GM20000 (cell line): Measurements from ENCODE around the gene ANO10.

Experiments
- DNase-seq: peaks from one replicate; pipeline ENCODE4 v3.0.0; 2012; ENCODE audit warnings: low spot score
- TF ChIP-seq, protein P1 (sequence below): IDR thresholded peaks from 2 replicates; pipeline ENCODE4 v1.5.1; 2012; ENCODE audit warnings: mild to moderate bottlenecking, control low read depth; ENCODE audit errors: extremely low read depth, missing control alignments

Gene ANO10

DNA sequence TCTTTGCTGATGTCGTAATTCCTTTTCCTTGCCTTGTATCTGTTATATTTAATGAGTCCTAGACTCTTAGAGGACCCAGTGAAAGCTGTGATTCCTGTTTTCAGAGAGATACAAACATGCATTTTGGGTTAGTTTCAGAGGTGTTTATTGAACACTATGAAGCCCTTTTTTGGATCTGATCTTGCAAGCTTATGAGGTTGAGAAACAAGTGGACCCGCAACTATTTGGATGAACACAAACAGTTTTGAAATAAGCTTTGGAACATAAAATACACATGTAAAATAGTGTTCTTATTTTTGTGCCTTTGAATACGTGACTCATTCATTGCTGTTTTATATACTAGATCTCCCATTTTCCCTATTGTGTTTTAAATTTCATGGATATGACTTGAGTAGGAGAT, 302.0 kb downstream of the ANO10 start:
- no peak for DNase-seq
- TF ChIP-seq, protein P1, sequence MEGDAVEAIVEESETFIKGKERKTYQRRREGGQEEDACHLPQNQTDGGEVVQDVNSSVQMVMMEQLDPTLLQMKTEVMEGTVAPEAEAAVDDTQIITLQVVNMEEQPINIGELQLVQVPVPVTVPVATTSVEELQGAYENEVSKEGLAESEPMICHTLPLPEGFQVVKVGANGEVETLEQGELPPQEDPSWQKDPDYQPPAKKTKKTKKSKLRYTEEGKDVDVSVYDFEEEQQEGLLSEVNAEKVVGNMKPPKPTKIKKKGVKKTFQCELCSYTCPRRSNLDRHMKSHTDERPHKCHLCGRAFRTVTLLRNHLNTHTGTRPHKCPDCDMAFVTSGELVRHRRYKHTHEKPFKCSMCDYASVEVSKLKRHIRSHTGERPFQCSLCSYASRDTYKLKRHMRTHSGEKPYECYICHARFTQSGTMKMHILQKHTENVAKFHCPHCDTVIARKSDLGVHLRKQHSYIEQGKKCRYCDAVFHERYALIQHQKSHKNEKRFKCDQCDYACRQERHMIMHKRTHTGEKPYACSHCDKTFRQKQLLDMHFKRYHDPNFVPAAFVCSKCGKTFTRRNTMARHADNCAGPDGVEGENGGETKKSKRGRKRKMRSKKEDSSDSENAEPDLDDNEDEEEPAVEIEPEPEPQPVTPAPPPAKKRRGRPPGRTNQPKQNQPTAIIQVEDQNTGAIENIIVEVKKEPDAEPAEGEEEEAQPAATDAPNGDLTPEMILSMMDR = no peak

DNA sequence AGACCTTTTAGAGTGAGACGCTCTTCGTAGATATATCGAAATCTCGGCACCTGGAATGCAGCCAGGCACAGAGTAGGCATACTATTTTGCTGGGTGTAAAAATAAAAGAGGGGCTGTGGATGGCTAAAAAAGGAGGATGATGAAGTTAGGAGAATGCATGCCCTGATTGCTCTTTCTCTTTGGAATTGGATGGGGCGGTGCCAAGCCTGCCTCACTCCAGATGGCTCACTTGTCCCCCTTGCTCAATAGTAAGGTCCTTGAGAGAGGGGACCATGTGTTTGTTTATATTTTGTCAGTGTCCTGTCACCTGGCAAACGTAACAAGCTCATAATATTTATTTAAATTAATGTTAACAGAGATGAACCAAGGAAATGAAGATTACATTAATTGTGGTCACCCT, 302.4 kb downstream of the ANO10 start:
- TF ChIP-seq, protein P1 = no peak
- DNase-seq = no peak

- TF ChIP-seq, protein P1 = no peak
- no peak for DNase-seq
These were observed 304.1 kb downstream of the ANO10 start for GRCh38 chr3:43317461-43318316.

GRCh38 chr3:43316783-43317460, 304.9 kb downstream of the ANO10 start:
- TF ChIP-seq, protein P1 = no peak
- no peak for DNase-seq
